PFSK-1 (cell line): ENCODE measurements around the gene C1orf21.

Experiments
- POLR2AphosphoS5 ChIP-seq: IDR thresholded peaks from 2 replicates; pipeline ENCODE4 v1.6.1; 2012; ENCODE audit warnings: low read depth, mild to moderate bottlenecking, control low read depth, low read length, moderate library complexity
- REST ChIP-seq, 2 experiments: IDR thresholded peaks; 2 replicates each; pipeline versions ENCODE4 v1.6.1 to v1.8.0; 2011 to 2012; ENCODE audit warnings: low read depth in 2 of 2, low read length in 2 of 2, control low read depth in 1 of 2, inconsistent platforms in 1 of 2, mild to moderate bottlenecking in 1 of 2, moderate library complexity in 1 of 2; ENCODE audit not compliant: insufficient read depth in 1 of 2
- TAF1 ChIP-seq: IDR thresholded peaks from 2 replicates; pipeline ENCODE4 v1.6.1; 2012; ENCODE audit warnings: low read length, control low read depth, borderline replicate concordance; ENCODE audit not compliant: insufficient read depth

- TF ChIP-seq REST (IDR thresholded peaks at IDR 0.05; ENCODE audit: insufficient read depth in 1 of 2, low read depth in 2 of 2, low read length in 2 of 2), result no peak
- TF ChIP-seq POLR2AphosphoS5, result no peak
- no peak for TF ChIP-seq TAF1
Observed at GRCh38 chr1:184634296-184634695, 247.5 kb downstream of the C1orf21 start.
